ENCODE results near the gene PLXNA4.

GRCh38 chr7:132520591-132521280 lies 55.5 kb downstream of the PLXNA4 start:
- TF ChIP-seq CTCF (IDR thresholded peaks at IDR 0.05) (no peak), POLR2A (IDR thresholded peaks at IDR 0.05) (no peak)
